GM23248 (cell line): ENCODE data around the gene CNOT1. TPM values are rescaled to one million over a fixed set of nuclear protein-coding genes. Genes with fewer than 3 reads are reported as not detected.
"Not testable (repeated sequence)": the region's sequence is repeated elsewhere in the genome, so short reads cannot be mapped to it uniquely, and the experiment has no call there.

Experiments
- DNase-seq: peaks from one replicate; pipeline ENCODE4 v3.0.0-alpha.2; 2015
- H2AFZ ChIP-seq: fragments of 200-600 bp; sonication (generic); 2 replicates; pipeline ENCODE4 v1.6.1; 2016; ENCODE audit warnings: antibody characterized with exemption
- H3F3A ChIP-seq: fragments of 200-600 bp; sonication (generic); 2 replicates; pipeline ENCODE4 v1.6.1; 2016; ENCODE audit warnings: mild to moderate bottlenecking, antibody characterized with exemption, mixed run types; ENCODE audit not compliant: insufficient read depth
- H3K27ac ChIP-seq: fragments of 200-600 bp; sonication (generic); 2 replicates; pipeline ENCODE4 v1.5.1; 2016; ENCODE audit warnings: mild to moderate bottlenecking
- H3K27me3 ChIP-seq: fragments of 200-600 bp; sonication (generic); replicated peaks from 2 replicates; pipeline ENCODE4 v1.6.1; 2016; ENCODE audit warnings: mild to moderate bottlenecking; ENCODE audit not compliant: insufficient read depth
- H3K36me3 ChIP-seq: fragments of 200-600 bp; sonication (generic); 2 replicates; pipeline ENCODE4 v1.6.1; 2016; ENCODE audit warnings: low read depth, mild to moderate bottlenecking
- H3K4me1 ChIP-seq: fragments of 200-600 bp; sonication (generic); 2 replicates; pipeline ENCODE4 v1.6.1; 2016; ENCODE audit warnings: mild to moderate bottlenecking; ENCODE audit not compliant: insufficient read depth
- H3K4me2 ChIP-seq: fragments of 200-600 bp; sonication (generic); one replicate; pipeline ENCODE4 v1.6.1; 2016; ENCODE audit warnings: mild to moderate bottlenecking; ENCODE audit not compliant: unreplicated experiment
- H3K4me3 ChIP-seq: fragments of 200-600 bp; sonication (generic); 2 replicates; pipeline ENCODE4 v1.5.1; 2016; ENCODE audit warnings: mild to moderate bottlenecking
- H3K79me2 ChIP-seq: fragments of 200-600 bp; sonication (generic); 2 replicates; pipeline ENCODE4 v1.6.1; 2016; ENCODE audit warnings: mild to moderate bottlenecking; ENCODE audit not compliant: insufficient read depth
- H3K9ac ChIP-seq: fragments of 200-600 bp; sonication (generic); 2 replicates; pipeline ENCODE4 v1.6.1; 2016; ENCODE audit warnings: mild to moderate bottlenecking
- H3K9me2 ChIP-seq: fragments of 200-600 bp; sonication (generic); 2 replicates; pipeline ENCODE4 v1.6.1; 2016; ENCODE audit warnings: mixed run types, mild to moderate bottlenecking, moderate library complexity; ENCODE audit not compliant: insufficient read depth
- H3K9me3 ChIP-seq: fragments of 200-600 bp; sonication (generic); one replicate; pipeline ENCODE4 v1.6.1; 2017; ENCODE audit warnings: low read depth
- H4K20me1 ChIP-seq: fragments of 200-600 bp; sonication (generic); 2 replicates; pipeline ENCODE4 v1.6.0; 2016; ENCODE audit not compliant: insufficient read depth
- EZH2 ChIP-seq: fragments of 200-600 bp; sonication (generic); IDR thresholded peaks from 2 replicates; pipeline ENCODE4 v1.6.1; 2018; ENCODE audit warnings: antibody characterized with exemption, mild to moderate bottlenecking; ENCODE audit not compliant: insufficient read depth, poor library complexity, severe bottlenecking
- EZH2phosphoT487 ChIP-seq: fragments of 200-600 bp; sonication (generic); IDR thresholded peaks from 2 replicates; pipeline ENCODE4 v1.6.1; 2018; ENCODE audit warnings: antibody characterized with exemption, moderate library complexity, mild to moderate bottlenecking, low read depth; ENCODE audit not compliant: insufficient read depth
- WGBS, 2 experiments: methylation state at CpG; one replicate each; pipeline ENCODE4 v1.1.6; 2015 to 2017; ENCODE audit warnings: low lambda C conversion rate in 2 of 2, low coverage in 1 of 2; ENCODE audit errors: missing lambda C conversion rate in 2 of 2; 5-methylcytosine and 5-hydroxymethylcytosine counted together
- in situ Hi-C: fragments of 300-500 bp; cut with MboI; formaldehyde crosslinking; loops from 2 replicates; pipeline ENCODE4 v1.15.0; 2020
- polyA plus RNA-seq: library from polyadenylated mRNA; unstranded; fragments of >200 nt; fragmentation: Nextera tagmentation; extraction: Ambion mirVana; gene quantifications from 2 replicates; pipeline ENCODE4 v1.2.1, GENCODE V29; 2016
- total RNA-seq: library from RNA; depleted of rRNA; stranded (reverse); fragments of >200 nt; shearing (Covaris generic); gene quantifications from 2 replicates; pipeline ENCODE4 v1.2.3, GENCODE V29; 2014

CNOT1 gene
- total and polyA plus RNA-seq, 2 experiments from 2014 or later: 35.6 to 93.1 TPM

GRCh38 chr16:58582133-58582532, 47.5 kb downstream of the CNOT1 start:
- 98 to 100% methylated on average over 6 of the region's 6 CpGs for WGBS, 2 experiments
- no peaks in the 10 kb centered on the region for H3K9me3 ChIP-seq
- no peaks in the 10 kb centered on the region for H3K9me2 ChIP-seq
- H3K4me2 ChIP-seq: no peak overlapping the region
- no peak for DNase-seq
- H3K9ac ChIP-seq: no peak overlapping the region
- H2AFZ ChIP-seq: no peak overlapping the region
- no peak for TF ChIP-seq EZH2
- TF ChIP-seq EZH2phosphoT487: no peak
- H3K4me1 ChIP-seq: peaks cover 8% of the 10 kb centered on the region
- no peak overlapping the region for H3K27ac ChIP-seq
- peaks cover 24% of the 10 kb centered on the region for H3F3A ChIP-seq
- H3K36me3 ChIP-seq: peaks cover 85% of the 10 kb centered on the region
- H4K20me1 ChIP-seq: no peaks in the 10 kb centered on the region
- H3K4me3 ChIP-seq: no peak overlapping the region
- in situ Hi-C loops: no loop called here
- peaks cover 52% of the 10 kb centered on the region for H3K79me2 ChIP-seq
- no peaks in the 10 kb centered on the region for H3K27me3 ChIP-seq

DNA sequence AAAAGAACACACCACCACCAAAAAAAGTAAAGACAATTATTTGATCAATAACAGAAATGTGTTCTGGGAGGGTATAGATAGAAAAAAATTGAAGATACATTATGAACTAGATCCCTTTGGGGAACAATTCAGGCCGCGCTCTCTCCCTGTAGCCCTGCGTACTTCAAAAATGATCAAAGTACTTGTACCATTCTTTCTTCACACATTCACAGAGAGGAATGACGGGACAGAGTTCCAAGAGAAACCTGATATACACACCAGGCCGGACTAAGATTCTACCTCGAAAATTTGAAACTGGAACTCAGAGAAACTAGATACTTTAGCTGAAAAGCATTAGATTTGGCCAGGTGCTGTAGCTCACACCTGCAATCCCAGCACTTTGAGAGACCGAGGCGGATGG, 50.0 kb downstream of the CNOT1 start:
- Histone ChIP-seq H3F3A (peaks cover 8% of the 10 kb centered on the region; the same call in 1 of the 2 replicates), H3K27me3 (no peaks in the 10 kb centered on the region), H3K4me2 (no peak overlapping the region), H3K9me3 (no peaks in the 10 kb centered on the region), H3K4me3 (no peak overlapping the region), H3K4me1 (peaks cover under 1% of the 10 kb centered on the region), H3K36me3 (peaks cover 94% of the 10 kb centered on the region), H3K9ac (no peak overlapping the region), H2AFZ (no peak overlapping the region), H3K9me2 (no peaks in the 10 kb centered on the region), H3K79me2 (peaks cover 52% of the 10 kb centered on the region), H3K27ac (no peak overlapping the region), H4K20me1 (no peaks in the 10 kb centered on the region)
- no peak for DNase-seq
- 90 to 96% methylated on average over 8 of the region's 8 CpGs for WGBS, 2 experiments
- no peak for TF ChIP-seq EZH2phosphoT487
- no peak for TF ChIP-seq EZH2
- in situ Hi-C loops: no loop called here

- Histone ChIP-seq H3K9me3 (no peaks in the 10 kb centered on the region), H3K79me2 (peaks cover 42% of the 10 kb centered on the region), H3K9me2 (no peaks in the 10 kb centered on the region), H3K9ac (no peak overlapping the region), H3K27me3 (no peaks in the 10 kb centered on the region), H2AFZ (no peak overlapping the region), H3K4me1 (no peaks in the 10 kb centered on the region), H3K36me3 (peaks cover 98% of the 10 kb centered on the region), H3K27ac (no peak overlapping the region), H3F3A (0 out of 2 replicates have a peak, but pooled peaks cover 3% of the 10 kb centered on the region), H3K4me3 (no peak overlapping the region), H3K4me2 (no peak overlapping the region), H4K20me1 (no peaks in the 10 kb centered on the region)
- in situ Hi-C loops: no loop called here
- DNase-seq: no peak
- 90% methylated on average over 3 of the region's 3 CpGs for WGBS, 2 experiments
- TF ChIP-seq EZH2: no peak
- TF ChIP-seq EZH2phosphoT487: no peak
These were observed 51.0 kb downstream of the CNOT1 start for GRCh38 chr16:58578642-58579041.

GRCh38 chr16:58577141-58577540, 52.5 kb downstream of the CNOT1 start:
- in situ Hi-C loops: no loop called here

GRCh38 chr16:58574895-58575294, 54.7 kb downstream of the CNOT1 start:
- Histone ChIP-seq H3K4me1 (no peaks in the 10 kb centered on the region), H3K9me3 (no peaks in the 10 kb centered on the region), H4K20me1 (no peaks in the 10 kb centered on the region), H3K27me3 (no peaks in the 10 kb centered on the region), H3K79me2 (peaks cover 44% of the 10 kb centered on the region), H3K36me3 (peaks cover 83% of the 10 kb centered on the region), H3K9me2 (no peaks in the 10 kb centered on the region), H2AFZ (no peak overlapping the region), H3K4me2 (no peak overlapping the region), H3F3A (0 out of 2 replicates have a peak, but pooled peaks cover 3% of the 10 kb centered on the region), H3K27ac (no peak overlapping the region), H3K4me3 (no peak overlapping the region), H3K9ac (no peak overlapping the region)
- TF ChIP-seq EZH2 (no peak), EZH2phosphoT487 (no peak)
- no peak for DNase-seq
- in situ Hi-C loops: no loop called here
- WGBS, 2 experiments: 97 to 100% methylated on average over 4 of the region's 4 CpGs

More at GRCh38 chr16:58577141-58577540, 52.5 kb downstream of the CNOT1 start:
- Histone ChIP-seq H3K9me3 (no peaks in the 10 kb centered on the region), H3K9ac (no peak overlapping the region), H3K36me3 (peaks cover 89% of the 10 kb centered on the region), H3K4me3 (no peak overlapping the region), H3K27me3 (no peaks in the 10 kb centered on the region), H3K27ac (no peak overlapping the region), H3K9me2 (no peaks in the 10 kb centered on the region), H3K79me2 (peaks cover 32% of the 10 kb centered on the region), H3K4me2 (no peak overlapping the region), H3F3A (0 out of 2 replicates have a peak, but pooled peaks cover 3% of the 10 kb centered on the region), H4K20me1 (no peaks in the 10 kb centered on the region), H2AFZ (no peak overlapping the region), H3K4me1 (no peaks in the 10 kb centered on the region)
- DNase-seq: no peak
- no peak for TF ChIP-seq EZH2phosphoT487
- TF ChIP-seq EZH2: no peak
- WGBS, 2 experiments: 36 to 51% methylated on average over 1 of the region's 1 CpG

DNA sequence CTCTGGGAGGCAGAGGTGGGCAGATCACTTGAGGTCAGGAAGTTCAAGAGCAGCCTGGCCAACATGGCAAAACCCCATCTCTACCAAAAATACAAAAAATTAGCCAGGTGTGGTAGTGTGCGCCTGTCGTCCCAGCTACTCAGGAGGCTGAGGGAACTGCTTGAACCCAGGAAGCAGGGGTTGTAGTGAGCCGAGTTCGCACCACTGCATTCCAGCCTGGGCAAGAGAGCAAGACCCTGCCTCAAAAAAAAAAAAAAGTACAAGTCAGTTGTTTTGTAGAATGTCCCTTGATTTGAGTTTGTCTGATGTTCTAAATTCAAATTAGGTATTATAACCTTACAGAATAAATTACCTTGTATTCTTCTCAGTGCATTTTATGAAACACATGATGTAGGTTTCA, 63.9 kb downstream of the CNOT1 start:
- DNase-seq, H4K20me1 ChIP-seq, H3F3A ChIP-seq, H3K4me2 ChIP-seq, H3K9me3 ChIP-seq, H3K27ac ChIP-seq, H3K9ac ChIP-seq, H3K27me3 ChIP-seq, H2AFZ ChIP-seq, H3K9me2 ChIP-seq, in situ Hi-C loops, H3K4me3 ChIP-seq: not testable (repeated sequence)
- peaks cover 42% of the 10 kb centered on the region for H3K36me3 ChIP-seq
- 95 to 97% methylated on average over 4 of the region's 4 CpGs for WGBS, 2 experiments
- peaks cover 82% of the 10 kb centered on the region for H3K79me2 ChIP-seq
- peaks cover 12% of the 10 kb centered on the region for H3K4me1 ChIP-seq
